SJCRH30 (cell line): ENCODE data around the gene PLAGL2. TPM values are rescaled to one million over a fixed set of nuclear protein-coding genes. Genes with fewer than 3 reads are reported as not detected.
A peak's percentile ranks its signal among the peaks of the same experiment; 100 is the strongest.
"Not testable (repeated sequence)": the region's sequence is repeated elsewhere in the genome, so short reads cannot be mapped to it uniquely, and the experiment has no call there.

ENCODE experiments used
- DNase-seq, 2 experiments: peaks; one replicate each; pipeline ENCODE4 v3.0.0-alpha.2; 2015 to 2020
- H3K27ac ChIP-seq: fragments of 250-450 bp; sonication (Bioruptor Pico); 2 replicates; pipeline ENCODE4 v1.5.1; 2020; ENCODE audit warnings: mild to moderate bottlenecking, moderate library complexity
- H3K27me3 ChIP-seq: fragments of 250-450 bp; sonication (Bioruptor Pico); 2 replicates; pipeline ENCODE4 v1.5.1; 2020; ENCODE audit warnings: mild to moderate bottlenecking, moderate library complexity
- H3K36me3 ChIP-seq: fragments of 250-450 bp; sonication (Bioruptor Pico); 2 replicates; pipeline ENCODE4 v1.5.1; 2020; ENCODE audit warnings: mild to moderate bottlenecking, moderate library complexity
- H3K4me1 ChIP-seq: fragments of 250-450 bp; sonication (Bioruptor Pico); 2 replicates; pipeline ENCODE4 v1.5.1; 2020; ENCODE audit warnings: mild to moderate bottlenecking, moderate library complexity
- H3K4me3 ChIP-seq: fragments of 250-450 bp; sonication (Bioruptor Pico); 2 replicates; pipeline ENCODE4 v1.5.1; 2020; ENCODE audit warnings: mild to moderate bottlenecking, moderate library complexity
- H3K9me3 ChIP-seq: fragments of 250-450 bp; sonication (Bioruptor Pico); replicated peaks from 2 replicates; pipeline ENCODE4 v1.5.1; 2020; ENCODE audit warnings: mild to moderate bottlenecking, moderate library complexity
- total RNA-seq: library from RNA; depleted of rRNA; stranded (reverse); fragments of >200 nt; shearing (Covaris generic); gene quantifications from 2 replicates; pipeline ENCODE4 v1.2.3, GENCODE V29; 2014; rRNA removed

The PLAGL2 gene
- total RNA-seq = 19.7 and 21.5 TPM in 2 replicates

GRCh38 chr20:32207626-32208498 is at the start of gene PLAGL2, which contains the start of gene POFUT1:
Gene PLAGL2 (minus strand): TSS chr20:32207743. CDS start chr20:32202178, 5,565 bp downstream.
Gene POFUT1 (plus strand): TSS chr20:32207880. CDS start chr20:32207942, 62 bp downstream.
- Histone ChIP-seq H3K27me3 (no peaks in the 10 kb centered on the region), H3K4me3 (peak within 1 kb of the TSS; percentile 95), H3K4me1 (peaks cover 29% of the 10 kb centered on the region), H3K36me3 (peaks cover 22% of the 10 kb centered on the region; the same call in 1 of the 2 replicates), H3K27ac (peak within 1 kb of the TSS; percentile 66), H3K9me3 (no peaks in the 10 kb centered on the region)
- DNase-seq = peak; percentile 90 to 94

GRCh38 chr20:32252189-32252588 is 44.6 kb upstream of the PLAGL2 start:
- Histone ChIP-seq H3K27me3 (no peaks in the 10 kb centered on the region), H3K4me3 (no peak overlapping the region), H3K9me3 (no peaks in the 10 kb centered on the region), H3K27ac (no peak overlapping the region), H3K4me1 (peaks cover 15% of the 10 kb centered on the region), H3K36me3 (no peaks in the 10 kb centered on the region)
- no peak for DNase-seq

GRCh38 chr20:32251470-32251869 is 43.9 kb upstream of the PLAGL2 start:
- Histone ChIP-seq H3K36me3 (no peaks in the 10 kb centered on the region), H3K27ac (no peak overlapping the region), H3K27me3 (no peaks in the 10 kb centered on the region), H3K9me3 (no peaks in the 10 kb centered on the region), H3K4me3 (no peak overlapping the region), H3K4me1 (peaks cover 15% of the 10 kb centered on the region)
- DNase-seq = no peak

GRCh38 chr20:32249030-32249738 is 41.6 kb upstream of the PLAGL2 start:
- no peaks in the 10 kb centered on the region for H3K9me3 ChIP-seq
- H3K4me3 ChIP-seq = no peak overlapping the region
- no peak overlapping the region for H3K27ac ChIP-seq
- no peak for DNase-seq
- 0 out of 2 replicates have a peak, but pooled peaks cover 3% of the 10 kb centered on the region for H3K4me1 ChIP-seq
- H3K27me3 ChIP-seq = no peaks in the 10 kb centered on the region
- H3K36me3 ChIP-seq = no peaks in the 10 kb centered on the region

GRCh38 chr20:32248043-32248442 is 40.5 kb upstream of the PLAGL2 start:
- H3K4me3 ChIP-seq = no peak overlapping the region
- H3K4me1 ChIP-seq = 0 out of 2 replicates have a peak, but pooled peaks cover 3% of the 10 kb centered on the region
- no peaks in the 10 kb centered on the region for H3K27me3 ChIP-seq
- H3K9me3 ChIP-seq = no peaks in the 10 kb centered on the region
- DNase-seq = no peak
- H3K36me3 ChIP-seq = no peaks in the 10 kb centered on the region
- no peak overlapping the region for H3K27ac ChIP-seq

GRCh38 chr20:32246208-32246607 is 38.7 kb upstream of the PLAGL2 start:
- not testable (repeated sequence) for H3K27ac ChIP-seq, H3K9me3 ChIP-seq, H3K27me3 ChIP-seq, H3K36me3 ChIP-seq, DNase-seq, H3K4me1 ChIP-seq, H3K4me3 ChIP-seq

GRCh38 chr20:32244959-32245358 is 37.4 kb upstream of the PLAGL2 start:
- H3K36me3 ChIP-seq = no peaks in the 10 kb centered on the region
- no peak overlapping the region for H3K27ac ChIP-seq
- H3K4me1 ChIP-seq = 0 out of 2 replicates have a peak, but pooled peaks cover 3% of the 10 kb centered on the region
- no peaks in the 10 kb centered on the region for H3K27me3 ChIP-seq
- H3K9me3 ChIP-seq = no peaks in the 10 kb centered on the region
- no peak overlapping the region for H3K4me3 ChIP-seq
- DNase-seq = no peak

- no peak for DNase-seq
- no peaks in the 10 kb centered on the region for H3K9me3 ChIP-seq
- no peaks in the 10 kb centered on the region for H3K27me3 ChIP-seq
- H3K36me3 ChIP-seq = no peaks in the 10 kb centered on the region
- H3K4me3 ChIP-seq = no peak overlapping the region
- H3K27ac ChIP-seq = no peak overlapping the region
- H3K4me1 ChIP-seq = 0 out of 2 replicates have a peak, but pooled peaks cover 3% of the 10 kb centered on the region
Measured at GRCh38 chr20:32244150-32244823, 36.7 kb upstream of the PLAGL2 start.

- no peak for DNase-seq
- H3K27ac ChIP-seq = no peak overlapping the region
- H3K4me1 ChIP-seq = no peaks in the 10 kb centered on the region
- H3K27me3 ChIP-seq = no peaks in the 10 kb centered on the region
- H3K4me3 ChIP-seq = no peak overlapping the region
- H3K9me3 ChIP-seq = no peaks in the 10 kb centered on the region
- H3K36me3 ChIP-seq = 0 out of 2 replicates have a peak, but pooled peaks cover 2% of the 10 kb centered on the region
Measured at GRCh38 chr20:32241807-32242206, 34.3 kb upstream of the PLAGL2 start.

- DNase-seq = no peak
- H3K27me3 ChIP-seq = no peaks in the 10 kb centered on the region
- no peak overlapping the region for H3K27ac ChIP-seq
- H3K9me3 ChIP-seq = no peaks in the 10 kb centered on the region
- H3K4me1 ChIP-seq = no peaks in the 10 kb centered on the region
- H3K4me3 ChIP-seq = no peak overlapping the region
- H3K36me3 ChIP-seq = peaks cover 3% of the 10 kb centered on the region; the same call in 1 of the 2 replicates
Measured at GRCh38 chr20:32240205-32240604, 32.7 kb upstream of the PLAGL2 start.

GRCh38 chr20:32238483-32239425 is 31.2 kb upstream of the PLAGL2 start:
- DNase-seq = no peak
- Histone ChIP-seq H3K4me1 (no peaks in the 10 kb centered on the region), H3K9me3 (no peaks in the 10 kb centered on the region), H3K4me3 (no peak overlapping the region), H3K27ac (no peak overlapping the region), H3K36me3 (peaks cover 11% of the 10 kb centered on the region; the same call in 1 of the 2 replicates), H3K27me3 (no peaks in the 10 kb centered on the region)

- Histone ChIP-seq H3K4me3 (no peak overlapping the region), H3K27ac (no peak overlapping the region), H3K4me1 (no peaks in the 10 kb centered on the region), H3K27me3 (no peaks in the 10 kb centered on the region), H3K36me3 (peaks cover 25% of the 10 kb centered on the region), H3K9me3 (no peaks in the 10 kb centered on the region)
- DNase-seq = no peak
Measured at GRCh38 chr20:32237419-32237818, 29.9 kb upstream of the PLAGL2 start.

GRCh38 chr20:32236819-32237218 is 29.3 kb upstream of the PLAGL2 start:
- Histone ChIP-seq H3K4me3 (no peak overlapping the region), H3K27me3 (no peaks in the 10 kb centered on the region), H3K36me3 (peaks cover 31% of the 10 kb centered on the region), H3K4me1 (no peaks in the 10 kb centered on the region), H3K9me3 (no peaks in the 10 kb centered on the region), H3K27ac (no peak overlapping the region)
- DNase-seq = no peak
